K562 (cell line): ENCODE results near the gene NME7. TPM values are rescaled to one million over a fixed set of nuclear protein-coding genes. Genes with fewer than 3 reads are reported as not detected.

Source experiments
- ATAC-seq: fragments of 200-7000 bp; cut with Tn5 transposase; 3 replicates; pipeline ENCODE4 v1.9.1; 2020; ENCODE audit warnings: moderate library complexity
- BruUV-seq: library from RNA; stranded (reverse); fragments of 400-500 nt; replicated peaks from 2 replicates; lab custom pipeline; 2021; lab: Mats Ljungman, UMichigan
- CTCF ChIA-PET: fragments of 300-600 bp; formaldehyde crosslinking; extraction: SDS; loops from one replicate; lab custom pipeline; 2021; ENCODE audit warnings: low intra/inter-chr PET ratio; lab: Yijun Ruan, JAX
- POLR2A ChIA-PET: fragments of 300-600, 350-650 bp; sonication (Branson Sonifier 250); formaldehyde crosslinking; extraction: SDS; loops from one replicate; lab custom pipeline; 2021; ENCODE audit warnings: antibody characterized with exemption, inconsistent platforms; lab: Yijun Ruan, JAX
- DNase-seq, 4 experiments: peaks; one replicate each; pipeline versions ENCODE4 v3.0.0 to v3.0.0-alpha.2; 2011 to 2018; ENCODE audit warnings: low spot score in 3 of 4, mixed read lengths in 3 of 4; ENCODE audit errors: extremely low read depth in 1 of 4
- FAIRE-seq: peaks from 2 replicates; lab custom pipeline; 2011; peaks lifted over from hg19 to GRCh38; lab: Jason Lieb, UNC
- H2AFZ ChIP-seq: 2 replicates; pipeline ENCODE4 v1.6.0; 2011; ENCODE audit warnings: low read depth, low read length, control low read depth, inconsistent platforms
- H3K27ac ChIP-seq: fragments of 200-600 bp; 3 replicates; pipeline ENCODE4 v1.8.0; 2011; ENCODE audit warnings: low read depth, mild to moderate bottlenecking, control low read depth, inconsistent platforms, low read length, moderate library complexity, mixed read lengths; ENCODE audit errors: extremely low read depth
- H3K27me3 ChIP-seq, 2 experiments: fragments of 300-600 bp in 1 of 2; 2 replicates in 1 of 2; 3 replicates in 1 of 2; pipeline versions ENCODE4 v1.6.0 to v1.8.0; 2011; ENCODE audit warnings: inconsistent platforms in 2 of 2, low read length in 2 of 2, mild to moderate bottlenecking in 1 of 2, mixed read lengths in 1 of 2, moderate library complexity in 1 of 2; ENCODE audit not compliant: control insufficient read depth in 2 of 2, insufficient read depth in 2 of 2
- H3K36me3 ChIP-seq: fragments of 300-600 bp; 3 replicates; pipeline ENCODE4 v1.8.0; 2011; ENCODE audit warnings: mild to moderate bottlenecking, low read length, inconsistent platforms; ENCODE audit not compliant: control insufficient read depth, insufficient read depth
- H3K4me1 ChIP-seq, 2 experiments: fragments of 200-600 bp in 1 of 2; replicated peaks in 1 of 2; 2 replicates in 1 of 2; 3 replicates in 1 of 2; pipeline versions ENCODE4 v1.5.1 to v1.8.0; 2011; ENCODE audit warnings: inconsistent platforms in 2 of 2, low read length in 2 of 2, mild to moderate bottlenecking in 1 of 2, mixed read lengths in 1 of 2, moderate library complexity in 1 of 2; ENCODE audit not compliant: control insufficient read depth in 2 of 2, insufficient read depth in 2 of 2
- H3K4me2 ChIP-seq: 2 replicates; pipeline ENCODE4 v1.6.1; 2011; ENCODE audit warnings: low read length, control low read depth, inconsistent platforms, mixed read lengths; ENCODE audit not compliant: insufficient read depth
- H3K4me3 ChIP-seq: fragments of 200-600 bp; sonication (generic), shearing (Covaris generic); 2 replicates; pipeline ENCODE4 v1.5.1; 2016; ENCODE audit warnings: control low read depth, inconsistent platforms
- H3K79me2 ChIP-seq: fragments of 200-600 bp; 3 replicates; pipeline ENCODE4 v1.8.0; 2011; ENCODE audit warnings: low read length, inconsistent platforms; ENCODE audit not compliant: control insufficient read depth, insufficient read depth
- H3K9ac ChIP-seq, 2 experiments: 2 replicates each; pipeline versions ENCODE4 v1.6.0 to v1.6.1; 2011; ENCODE audit warnings: low read depth in 2 of 2, low read length in 2 of 2, control low read depth in 1 of 2, inconsistent platforms in 1 of 2, mild to moderate bottlenecking in 1 of 2, mixed read lengths in 1 of 2; ENCODE audit not compliant: insufficient read depth in 1 of 2
- H3K9me1 ChIP-seq: one replicate; pipeline ENCODE4 v1.6.0; 2011; ENCODE audit warnings: inconsistent platforms, mild to moderate bottlenecking, low read length, moderate library complexity; ENCODE audit not compliant: control insufficient read depth, insufficient read depth
- H3K9me3 ChIP-seq: replicated peaks from 2 replicates; pipeline ENCODE4 v1.5.1; 2011; ENCODE audit warnings: low read depth, low read length, inconsistent platforms; ENCODE audit not compliant: control insufficient read depth, insufficient read depth
- H4K20me1 ChIP-seq: replicated peaks from 2 replicates; pipeline ENCODE4 v1.6.1; 2011; ENCODE audit warnings: low read length, inconsistent platforms, mixed read lengths; ENCODE audit not compliant: control insufficient read depth, insufficient read depth
- CAMTA2 ChIP-seq: fragments of 250-450 bp; sonication (Bioruptor Pico); conservative IDR thresholded peaks from 2 replicates; pipeline ENCODE4 v1.5.1; 2022
- EP300 ChIP-seq: IDR thresholded peaks from 2 replicates; pipeline ENCODE4 v1.6.1; 2012; ENCODE audit warnings: low read length, improper control_type of control experiment
- MBD2 ChIP-seq: sonication (generic); IDR thresholded peaks from 2 replicates; pipeline ENCODE4 v1.6.1; 2016; ENCODE audit warnings: low read depth, borderline replicate concordance
- NCOA2 ChIP-seq, 2 experiments: fragments of 450-650 bp; IDR thresholded peaks; 2 replicates each; pipeline ENCODE4 v1.6.1; 2018; ENCODE audit warnings: mild to moderate bottlenecking in 2 of 2, moderate library complexity in 1 of 2; ENCODE audit not compliant: partially characterized antibody in 2 of 2
- SIRT6 ChIP-seq: IDR thresholded peaks from one replicate; pipeline ENCODE4 v1.6.1; 2012; ENCODE audit warnings: low read depth, mild to moderate bottlenecking, control low read depth, inconsistent platforms, low read length, moderate library complexity
- SMAD3 ChIP-seq: fragments of 450-650 bp; formaldehyde crosslinking; conservative IDR thresholded peaks from 2 replicates; pipeline ENCODE4 v1.4.0; 2020; ENCODE audit warnings: mild to moderate bottlenecking
- WHSC1 ChIP-seq: IDR thresholded peaks from one replicate; pipeline ENCODE4 v1.6.1; 2012; ENCODE audit warnings: low read length, control low read depth, inconsistent platforms
- WGBS: fragments of 100-300 bp; shearing (Covaris generic); methylation state at CpG from one replicate; pipeline ENCODE4 v1.1.6; 2016; ENCODE audit warnings: low coverage, mixed read lengths; ENCODE audit not compliant: insufficient coverage; ENCODE audit errors: missing lambda C conversion rate; 5-methylcytosine and 5-hydroxymethylcytosine counted together
- in situ Hi-C: fragments of 300-500 bp; cut with MboI; formaldehyde crosslinking; loops from 4 replicates; pipeline ENCODE4 v1.15.0; 2018; ENCODE audit warnings: inconsistent platforms, mixed read lengths
- intact Hi-C: fragments of 100-400 bp; cut with micrococcal nuclease; formaldehyde crosslinking; loops from 2 replicates; pipeline ENCODE4 v1.14.2; 2022
- polyA plus RNA-seq, 8 experiments: library from polyadenylated mRNA; depleted of rRNA in 4 of 8; stranded (reverse) in 5 of 8; unstranded in 3 of 8; fragments of >200 nt; fragmentation: Nextera tagmentation in 2 of 8; fragmentation: Illumina TruSeq in 1 of 8; extraction: Ambion mirVana in 2 of 8; extraction: Trizol in 1 of 8; gene quantifications; 2 replicates each; pipeline versions ENCODE4 v1.2.1 to v1.2.3, GENCODE V29; 2011 to 2014; ENCODE audit warnings: inconsistent platforms in 1 of 8, missing spikeins in 1 of 8
- total RNA-seq, 7 experiments: library from RNA; depleted of rRNA in 6 of 7; stranded (reverse); fragments of >200 nt in 6 of 7; fragmentation: Illumina TruSeq in 2 of 7; extraction: Trizol in 2 of 7; gene quantifications; 2 replicates each; pipeline versions ENCODE4 v1.2.1 to v1.2.3, GENCODE V29; 2011 to 2021; ENCODE audit warnings: low replicate concordance in 1 of 7
- TF ChIP-seq, protein P1 (sequence below): fragments of 450-650 bp; IDR thresholded peaks from one replicate; pipeline ENCODE4 v1.6.1; 2018; ENCODE audit warnings: mild to moderate bottlenecking, moderate library complexity; ENCODE audit not compliant: partially characterized antibody
- TF ChIP-seq, protein P2 (sequence below), 2 experiments: fragments of 450-650 bp in 1 of 2; sonication (generic) in 1 of 2; formaldehyde crosslinking in 1 of 2; IDR thresholded peaks in 1 of 2; conservative IDR thresholded peaks in 1 of 2; 2 replicates each; pipeline versions ENCODE4 v1.6.1 to v1.8.1; 2016 to 2023; ENCODE audit warnings: mild to moderate bottlenecking in 2 of 2, moderate library complexity in 2 of 2, inconsistent platforms in 1 of 2, missing genetic modification reagents in 1 of 2

The NME7 gene
- total and polyA plus RNA-seq, 9 of the 15 experiments (the other 6 are each of a cell fraction or from before 2014, with no cell fraction given) = 7.9 to 43.2 (median 23.9) TPM

DNA sequence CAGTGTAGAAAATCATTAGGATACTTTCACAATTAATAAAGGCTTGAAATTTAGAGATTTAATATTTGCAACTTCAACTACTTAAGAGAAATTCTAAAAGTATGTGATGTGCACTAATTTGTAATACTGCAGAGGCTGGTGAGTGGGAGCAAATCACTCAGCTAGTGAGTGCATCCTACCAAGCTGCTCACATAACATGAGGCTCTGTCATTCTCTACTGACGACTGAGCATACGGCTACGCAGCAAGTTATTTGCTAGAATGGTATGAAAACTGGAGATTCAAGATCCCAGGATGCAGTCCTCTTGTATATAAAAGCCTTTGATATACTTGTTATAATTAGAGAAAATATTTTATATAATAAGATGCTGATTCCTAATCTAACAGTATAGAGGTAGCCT, 171.0 kb downstream of the NME7 start:
- no peak overlapping the region for H3K27ac ChIP-seq
- no peak overlapping the region for H3K9ac ChIP-seq
- POLR2A ChIA-PET = no interaction called here
- no peak for FAIRE-seq
- no peaks in the 10 kb centered on the region for H3K9me3 ChIP-seq
- CTCF ChIA-PET = no interaction called here
- no peak overlapping the region for H3K4me2 ChIP-seq
- H3K9me1 ChIP-seq = no peaks in the 10 kb centered on the region
- no peaks in the 10 kb centered on the region for H3K79me2 ChIP-seq
- no peak for ATAC-seq
- H3K4me3 ChIP-seq = no peak overlapping the region
- intact Hi-C loops (loop anchor here (10.0 kb wide), 1 partner anchor 442 kb away; no protein-coding TSS in a partner anchor), in situ Hi-C loops (no loop called here)
- WGBS = 85% methylated on average over 3 of the region's 3 CpGs
- no peaks in the 10 kb centered on the region for H3K27me3 ChIP-seq
- no peaks in the 10 kb centered on the region for H4K20me1 ChIP-seq
- peaks cover 0 to 3% of the 10 kb centered on the region in 2 experiments; a peak in 2 of 5 replicates for H3K4me1 ChIP-seq
- BruUV-seq = no TSS peak
- no peak for DNase-seq
- TF ChIP-seq MBD2 (no peak), NCOA2 (IDR thresholded peaks at IDR 0.05; ENCODE audit: partially characterized antibody in 2 of 2) (no peak), SMAD3 (CRISPR knock-in tag) (no peak), SIRT6 (no peak), CAMTA2 (CRISPR knock-in tag) (no peak), EP300 (no peak), WHSC1 (no peak)
- TF ChIP-seq, protein P1, sequence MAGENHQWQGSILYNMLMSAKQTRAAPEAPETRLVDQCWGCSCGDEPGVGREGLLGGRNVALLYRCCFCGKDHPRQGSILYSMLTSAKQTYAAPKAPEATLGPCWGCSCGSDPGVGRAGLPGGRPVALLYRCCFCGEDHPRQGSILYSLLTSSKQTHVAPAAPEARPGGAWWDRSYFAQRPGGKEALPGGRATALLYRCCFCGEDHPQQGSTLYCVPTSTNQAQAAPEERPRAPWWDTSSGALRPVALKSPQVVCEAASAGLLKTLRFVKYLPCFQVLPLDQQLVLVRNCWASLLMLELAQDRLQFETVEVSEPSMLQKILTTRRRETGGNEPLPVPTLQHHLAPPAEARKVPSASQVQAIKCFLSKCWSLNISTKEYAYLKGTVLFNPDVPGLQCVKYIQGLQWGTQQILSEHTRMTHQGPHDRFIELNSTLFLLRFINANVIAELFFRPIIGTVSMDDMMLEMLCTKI = no peak
- TF ChIP-seq, protein P2, sequence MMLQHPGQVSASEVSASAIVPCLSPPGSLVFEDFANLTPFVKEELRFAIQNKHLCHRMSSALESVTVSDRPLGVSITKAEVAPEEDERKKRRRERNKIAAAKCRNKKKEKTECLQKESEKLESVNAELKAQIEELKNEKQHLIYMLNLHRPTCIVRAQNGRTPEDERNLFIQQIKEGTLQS (IDR thresholded peaks at IDR 0.05) = no peak
- TF ChIP-seq, protein P2 (CRISPR knock-in tag; conservative IDR thresholded peaks at IDR 0.05) = no peak
- no peak overlapping the region for H2AFZ ChIP-seq
- no peaks in the 10 kb centered on the region for H3K36me3 ChIP-seq
